Measurements from ENCODE around the gene NRXN2. TPM values are rescaled to one million over a fixed set of nuclear protein-coding genes. Genes with fewer than 3 reads are reported as not detected.

Gene NRXN2
- total and polyA plus RNA-seq, 2 of the 13 experiments (the other 11 are each of a cell fraction or from before 2014, with no cell fraction given), result not detected

GRCh38 chr11:64566042-64566914, 156.7 kb downstream of the NRXN2 start (continued):
- TF ChIP-seq RERE (CRISPR knock-in tag; IDR thresholded peaks at IDR 0.05; ENCODE audit: low read depth) (peak; percentile 66; the same call in 1 of the 2 replicates), ZNF3 (CRISPR knock-in tag; IDR thresholded peaks at IDR 0.05) (no peak), HOXA5 (CRISPR knock-in tag; IDR thresholded peaks at IDR 0.05) (no peak), ZNF572 (CRISPR knock-in tag; IDR thresholded peaks at IDR 0.05) (no peak), TBX2 (CRISPR knock-in tag; IDR thresholded peaks at IDR 0.05; ENCODE audit: borderline replicate concordance) (peak; percentile 91), MXD4 (CRISPR knock-in tag; IDR thresholded peaks at IDR 0.05) (0 out of 2 replicates have a peak, but pooled peaks have one; percentile 12), PAX8 (CRISPR knock-in tag; IDR thresholded peaks at IDR 0.05; ENCODE audit: borderline replicate concordance) (no peak), ZFP41 (CRISPR knock-in tag; IDR thresholded peaks at IDR 0.05; ENCODE audit: borderline replicate concordance) (no peak), ZNF605 (CRISPR knock-in tag; IDR thresholded peaks at IDR 0.05) (peak; percentile 81), NFATC3 (CRISPR knock-in tag; IDR thresholded peaks at IDR 0.05) (no peak), BORCS8-MEF2B (CRISPR knock-in tag; IDR thresholded peaks at IDR 0.05) (no peak), ZNF883 (CRISPR knock-in tag; IDR thresholded peaks at IDR 0.05; ENCODE audit: not compliant biosample characterization) (no peak), ZNF251 (CRISPR knock-in tag; IDR thresholded peaks at IDR 0.05) (no peak), ZNF367 (CRISPR knock-in tag; IDR thresholded peaks at IDR 0.05; ENCODE audit: borderline replicate concordance) (no peak), TEAD3 (CRISPR knock-in tag; optimal IDR thresholded peaks at IDR 0.05; ENCODE audit: borderline replicate concordance) (peak; percentile 37), RELA (CRISPR knock-in tag; IDR thresholded peaks at IDR 0.05) (0 out of 2 replicates have a peak, but pooled peaks have one; percentile 22), RXRA (CRISPR knock-in tag; IDR thresholded peaks at IDR 0.05) (peak; percentile 73; the same call in 1 of the 2 replicates), PHF8 (CRISPR knock-in tag; IDR thresholded peaks at IDR 0.05) (no peak), KMT2A (CRISPR knock-in tag; IDR thresholded peaks at IDR 0.05) (no peak), KMT2B (CRISPR knock-in tag; IDR thresholded peaks at IDR 0.05) (no peak), ASH2L (IDR thresholded peaks at IDR 0.05; ENCODE audit: insufficient read length, low read depth, low read length) (peak; percentile 48), ZMAT5 (CRISPR knock-in tag; IDR thresholded peaks at IDR 0.05; ENCODE audit: borderline replicate concordance, low read depth) (no peak)
- TF ChIP-seq, protein P1, sequence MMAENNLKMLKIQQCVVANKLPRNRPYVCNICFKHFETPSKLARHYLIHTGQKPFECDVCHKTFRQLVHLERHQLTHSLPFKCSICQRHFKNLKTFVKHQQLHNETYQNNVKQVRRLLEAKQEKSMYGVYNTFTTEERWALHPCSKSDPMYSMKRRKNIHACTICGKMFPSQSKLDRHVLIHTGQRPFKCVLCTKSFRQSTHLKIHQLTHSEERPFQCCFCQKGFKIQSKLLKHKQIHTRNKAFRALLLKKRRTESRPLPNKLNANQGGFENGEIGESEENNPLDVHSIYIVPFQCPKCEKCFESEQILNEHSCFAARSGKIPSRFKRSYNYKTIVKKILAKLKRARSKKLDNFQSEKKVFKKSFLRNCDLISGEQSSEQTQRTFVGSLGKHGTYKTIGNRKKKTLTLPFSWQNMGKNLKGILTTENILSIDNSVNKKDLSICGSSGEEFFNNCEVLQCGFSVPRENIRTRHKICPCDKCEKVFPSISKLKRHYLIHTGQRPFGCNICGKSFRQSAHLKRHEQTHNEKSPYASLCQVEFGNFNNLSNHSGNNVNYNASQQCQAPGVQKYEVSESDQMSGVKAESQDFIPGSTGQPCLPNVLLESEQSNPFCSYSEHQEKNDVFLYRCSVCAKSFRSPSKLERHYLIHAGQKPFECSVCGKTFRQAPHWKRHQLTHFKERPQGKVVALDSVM (CRISPR knock-in tag; IDR thresholded peaks at IDR 0.05), result peak; percentile 55; the same call in 1 of the 2 replicates
